ENCODE results near the gene MISP. TPM values are rescaled to one million over a fixed set of nuclear protein-coding genes. Genes with fewer than 3 reads are reported as not detected.

The MISP gene
- total and polyA plus RNA-seq, 2 of the 8 experiments (the other 6 are each of a cell fraction or from before 2014, with no cell fraction given) = 0.43 to 0.45 TPM

- Histone ChIP-seq H2BK20ac (ENCODE audit: low read length) (no peak overlapping the region), H3K9ac (replicated peaks in 1 of 4; ENCODE audit: extremely low read depth in 1 of 4, low read depth in 3 of 4, low read length in 3 of 4) (no peak overlapping the region), H2BK5ac (ENCODE audit: low read depth, low read length) (no peak overlapping the region), H4K20me1 (replicated peaks in 1 of 2; ENCODE audit: control insufficient read depth in 1 of 2, insufficient read depth in 2 of 2, low read length in 2 of 2) (no peaks in the 10 kb centered on the region), H3K4me1 (replicated peaks in 1 of 4; ENCODE audit: control insufficient read depth in 3 of 4, insufficient read depth in 4 of 4, low read length in 3 of 4) (no peaks in the 10 kb centered on the region), H3K79me2 (ENCODE audit: control insufficient read depth in 1 of 2, insufficient read depth in 2 of 2, low read length in 2 of 2) (no peaks in the 10 kb centered on the region), H3K79me1 (ENCODE audit: low read depth, low read length) (no peaks in the 10 kb centered on the region), H2BK15ac (ENCODE audit: low read length) (no peak overlapping the region), H3K4me2 (ENCODE audit: insufficient read depth in 1 of 2, low read depth in 2 of 2, low read length in 2 of 2) (no peak overlapping the region), H3K4me3 (ENCODE audit: extremely low read depth in 1 of 4, insufficient read depth in 2 of 4, low read depth in 3 of 4, low read length in 4 of 4) (no peak overlapping the region), H4K5ac (ENCODE audit: insufficient read length, low read depth, low read length) (no peak overlapping the region), H3K18ac (ENCODE audit: extremely low read depth, low read length) (no peak overlapping the region), H3K56ac (replicated peaks; ENCODE audit: insufficient read length, low read depth, low read length) (no peak overlapping the region), H3K27ac (ENCODE audit: low read depth, low read length) (no peak overlapping the region), H4K8ac (ENCODE audit: extremely low read depth, insufficient read depth, low read length) (peak overlapping the region; percentile 5; the same call in 1 of the 2 replicates), H2AFZ (ENCODE audit: low read length) (no peak overlapping the region), H3K27me3 (replicated peaks in 1 of 4; ENCODE audit: control insufficient read depth in 3 of 4, extremely low read depth in 1 of 4, insufficient read depth in 3 of 4, low read length in 3 of 4) (no peaks in the 10 kb centered on the region), H2AK5ac (ENCODE audit: low read depth, low read length) (no peak overlapping the region), H3K9me3 (ENCODE audit: insufficient read depth in 2 of 2, low read depth in 1 of 2, low read length in 1 of 2) (peaks cover 2 to 21% of the 10 kb centered on the region in 2 experiments; a peak in 1 of 4 replicates), H3K23me2 (ENCODE audit: low read depth, low read length) (no peaks in the 10 kb centered on the region), H2BK12ac (ENCODE audit: low read depth, low read length) (no peak overlapping the region), H3K36me3 (ENCODE audit: control insufficient read depth in 2 of 4, insufficient read depth in 4 of 4, low read length in 3 of 4) (no peaks in the 10 kb centered on the region), H4K91ac (replicated peaks; ENCODE audit: insufficient read length, low read length) (no peak overlapping the region), H3K4ac (replicated peaks; ENCODE audit: insufficient read length, low read depth, low read length) (no peak overlapping the region), H3K23ac (ENCODE audit: insufficient read length) (no peak overlapping the region), H2BK120ac (replicated peaks; ENCODE audit: low read depth, low read length) (no peak overlapping the region), H3K14ac (ENCODE audit: insufficient read length) (no peak overlapping the region)
- 93% methylated on average over 36 of the region's 36 CpGs; no CpG with 5 or more reads in 1 of the 2 experiments for WGBS, 2 experiments (ENCODE audit: extremely low coverage in 1 of 2, insufficient coverage in 1 of 2, insufficient read length in 1 of 2, insufficient replicate concordance in 2 of 2, low coverage in 1 of 2, low lambda C conversion rate in 2 of 2, missing lambda C conversion rate in 1 of 2)
- FAIRE-seq = no peak
- DNase-seq (ENCODE audit: low read depth in 1 of 2, low spot score in 2 of 2) = no peak
- ChIA-PET POLR2A (ENCODE audit: partially characterized antibody) (interaction anchor here (1.0 to 1.7 kb wide), 3 partner anchors 13 to 42 kb away, joined by 3 to 6 read pairs (median 3); no protein-coding TSS in a partner anchor), CTCF (ENCODE audit: partially characterized antibody) (no interaction called here)
- TF ChIP-seq CTBP2 (IDR thresholded peaks at IDR 0.05; ENCODE audit: borderline replicate concordance, insufficient read depth, insufficient read length, low read length) (no peak), YY1 (IDR thresholded peaks at IDR 0.05; ENCODE audit: low read depth, low read length) (no peak)
Observed at GRCh38 chr19:756821-757688, 6.1 kb downstream of the MISP start.
